HCT116 (cell line): Measurements from ENCODE around the gene PGM3. TPM values are rescaled to one million over a fixed set of nuclear protein-coding genes. Genes with fewer than 3 reads are reported as not detected.
A peak's percentile ranks its signal among the peaks of the same experiment; 100 is the strongest.

Source experiments
- ATAC-seq: fragments of 200-7000 bp; cut with Tn5 transposase; 2 replicates; pipeline ENCODE4 v1.9.1; 2020; ENCODE audit warnings: mild to moderate bottlenecking, moderate library complexity
- Bru-seq: library from RNA; stranded (reverse); fragments of 400-500 nt; gene quantifications from one replicate; lab custom pipeline; 2021; lab: Mats Ljungman, UMichigan
- BruChase-seq, 2 experiments: library from RNA; stranded (reverse); fragments of 400-500 nt; gene quantifications; one replicate each; lab custom pipeline; 2021; lab: Mats Ljungman, UMichigan
- BruUV-seq: library from RNA; stranded (reverse); fragments of 400-500 nt; replicated peaks from 2 replicates; lab custom pipeline; 2021; lab: Mats Ljungman, UMichigan
- CTCF ChIA-PET: fragments of 300-600 bp; sonication (Branson Sonifier 250); formaldehyde crosslinking; loops from one replicate; lab custom pipeline; 2021; ENCODE audit warnings: antibody characterized with exemption; lab: Charles Lee
- POLR2A ChIA-PET: fragments of 300-600, 350-600 bp; sonication (Branson Sonifier 250); formaldehyde crosslinking; loops from one replicate; lab custom pipeline; 2021; ENCODE audit warnings: antibody characterized with exemption; lab: Charles Lee
- RAD21 ChIA-PET, 2 experiments: fragments of 300-600 bp; sonication (Branson Sonifier 250); formaldehyde crosslinking; loops; one replicate each; lab custom pipeline; 2023; ENCODE audit warnings: low total read pairs in 2 of 2; ENCODE audit not compliant: uncharacterized antibody in 2 of 2, unreplicated experiment in 2 of 2, low non-redundant PET in 1 of 2; lab: Charles Lee
- DNase-seq: peaks from one replicate; pipeline ENCODE4 v3.0.0-alpha.2; 2010; ENCODE audit warnings: low read depth, low spot score
- H2AFZ ChIP-seq: fragments of 200-600 bp; shearing (Covaris generic), sonication (generic); 2 replicates; pipeline ENCODE4 v1.6.1; 2017; ENCODE audit warnings: low read depth, mixed run types, mixed read lengths, antibody characterized with exemption, low read length; ENCODE audit not compliant: poor library complexity, severe bottlenecking
- H3K27ac ChIP-seq: 2 replicates; pipeline ENCODE4 v1.5.1; 2012; ENCODE audit warnings: low read depth, low read length
- H3K27me3 ChIP-seq: fragments of 200-600 bp; sonication (generic); 2 replicates; pipeline ENCODE4 v1.6.1; 2016; ENCODE audit warnings: mixed run types, low read length, mixed read lengths; ENCODE audit not compliant: insufficient read depth
- H3K36me3 ChIP-seq, 2 experiments: fragments of 200-500 bp in 1 of 2; fragments of 200-600 bp in 1 of 2; sonication (Bioruptor generic) in 1 of 2; sonication (generic) in 1 of 2; 2 replicates each; pipeline versions ENCODE4 v1.5.1 to v1.6.1; 2014 to 2016; ENCODE audit warnings: low read length in 2 of 2, inconsistent platforms in 1 of 2, mixed read lengths in 1 of 2, mixed run types in 1 of 2; ENCODE audit not compliant: insufficient read depth in 2 of 2, control insufficient read depth in 1 of 2
- H3K4me1 ChIP-seq, 2 experiments: fragments of 200-600 bp in 1 of 2; sonication (generic) in 1 of 2; 2 replicates each; pipeline versions ENCODE4 v1.5.1 to v1.6.1; 2012 to 2017; ENCODE audit warnings: low read length in 2 of 2, inconsistent platforms in 1 of 2, mild to moderate bottlenecking in 1 of 2, mixed read lengths in 1 of 2, mixed run types in 1 of 2, moderate library complexity in 1 of 2; ENCODE audit not compliant: insufficient read depth in 2 of 2, control insufficient read depth in 1 of 2
- H3K4me2 ChIP-seq: fragments of 200-600 bp; sonication (generic); 2 replicates; pipeline ENCODE4 v1.6.1; 2017; ENCODE audit warnings: mixed run types, low read length, mixed read lengths
- H3K4me3 ChIP-seq, 2 experiments: fragments of 200-600 bp in 1 of 2; sonication (generic) in 1 of 2; replicated peaks in 1 of 2; 2 replicates each; pipeline ENCODE4 v1.5.1; 2011 to 2016; ENCODE audit warnings: low read length in 2 of 2, control low read depth in 1 of 2, low read depth in 1 of 2, mild to moderate bottlenecking in 1 of 2, mixed read lengths in 1 of 2, mixed run types in 1 of 2
- H3K79me2 ChIP-seq: fragments of 200-600 bp; sonication (generic); 2 replicates; pipeline ENCODE4 v1.6.1; 2017; ENCODE audit warnings: mild to moderate bottlenecking, mixed run types, low read length, moderate library complexity, mixed read lengths; ENCODE audit not compliant: insufficient read depth
- H3K9ac ChIP-seq: fragments of 200-600 bp; sonication (generic); 2 replicates; pipeline ENCODE4 v1.6.1; 2016; ENCODE audit warnings: low read length, mixed read lengths
- H3K9me2 ChIP-seq: fragments of 200-600 bp; sonication (generic), shearing (Covaris generic); 2 replicates; pipeline ENCODE4 v1.6.1; 2017; ENCODE audit warnings: mixed run types, mild to moderate bottlenecking, moderate library complexity; ENCODE audit not compliant: insufficient read depth
- H3K9me3 ChIP-seq, 2 experiments: fragments of 200-500 bp in 1 of 2; fragments of 200-600 bp in 1 of 2; sonication (Bioruptor generic) in 1 of 2; sonication (generic) in 1 of 2; 2 replicates each; pipeline ENCODE4 v1.6.1; 2014 to 2017; ENCODE audit warnings: low read length in 2 of 2, mixed read lengths in 2 of 2, inconsistent platforms in 1 of 2, low read depth in 1 of 2, mild to moderate bottlenecking in 1 of 2, mixed run types in 1 of 2, moderate library complexity in 1 of 2; ENCODE audit not compliant: control insufficient read depth in 1 of 2, insufficient read depth in 1 of 2
- H4K20me1 ChIP-seq: fragments of 200-600 bp; sonication (generic), shearing (Covaris generic); 2 replicates; pipeline ENCODE4 v1.6.1; 2017; ENCODE audit warnings: mixed run types, mild to moderate bottlenecking, moderate library complexity; ENCODE audit not compliant: insufficient read depth
- CBX3 ChIP-seq: IDR thresholded peaks from 2 replicates; pipeline ENCODE4 v1.6.1; 2012; ENCODE audit warnings: low read depth
- CTCF ChIP-seq, 3 experiments: fragments of 200-600 bp in 1 of 3; sonication (generic) in 1 of 3; IDR thresholded peaks in 2 of 3; conservative IDR thresholded peaks in 1 of 3; 2 replicates each; pipeline ENCODE4 v1.5.1; 2012 to 2017; ENCODE audit warnings: low read depth in 2 of 3, low read length in 2 of 3, antibody characterized with exemption in 1 of 3, borderline replicate concordance in 1 of 3, control low read depth in 1 of 3, mild to moderate bottlenecking in 1 of 3, mixed read lengths in 1 of 3, mixed run types in 1 of 3, moderate library complexity in 1 of 3; ENCODE audit not compliant: insufficient read depth in 1 of 3
- ELF1 ChIP-seq: IDR thresholded peaks from 2 replicates; pipeline ENCODE4 v1.6.1; 2012; ENCODE audit warnings: low read depth, borderline replicate concordance
- EZH2phosphoT487 ChIP-seq: fragments of 200-600 bp; IDR thresholded peaks from 2 replicates; pipeline ENCODE4 v1.6.1; 2018; ENCODE audit warnings: antibody characterized with exemption, borderline replicate concordance
- FOSL1 ChIP-seq: IDR thresholded peaks from 2 replicates; pipeline ENCODE4 v1.6.1; 2012; ENCODE audit warnings: low read depth
- POLR2A ChIP-seq: IDR thresholded peaks from 2 replicates; pipeline ENCODE4 v1.7.0; 2011; ENCODE audit warnings: borderline replicate concordance; ENCODE audit not compliant: insufficient read depth, insufficient read length; ENCODE audit errors: extremely low read depth
- POLR2AphosphoS5 ChIP-seq: IDR thresholded peaks from 2 replicates; pipeline ENCODE4 v1.6.1; 2011; ENCODE audit warnings: mild to moderate bottlenecking, low read depth, low read length, moderate library complexity
- RAD21 ChIP-seq: IDR thresholded peaks from 2 replicates; pipeline ENCODE4 v1.6.1; 2012; ENCODE audit warnings: low read depth, mild to moderate bottlenecking
- REST ChIP-seq: IDR thresholded peaks from 2 replicates; pipeline ENCODE4 v1.6.1; 2012; ENCODE audit warnings: low read depth
- SIN3A ChIP-seq: IDR thresholded peaks from 2 replicates; pipeline ENCODE4 v1.6.1; 2012; ENCODE audit warnings: low read depth
- SRF ChIP-seq: IDR thresholded peaks from 2 replicates; pipeline ENCODE4 v1.6.1; 2012; ENCODE audit warnings: low read depth
- TCF7L2 ChIP-seq: IDR thresholded peaks from 2 replicates; pipeline ENCODE4 v1.7.0; 2011; ENCODE audit warnings: borderline replicate concordance, inconsistent platforms; ENCODE audit not compliant: insufficient read depth, insufficient read length; ENCODE audit errors: extremely low read depth
- YY1 ChIP-seq: IDR thresholded peaks from 2 replicates; pipeline ENCODE4 v1.6.1; 2011; ENCODE audit warnings: low read length, low read depth, moderate library complexity, mild to moderate bottlenecking; ENCODE audit not compliant: insufficient replicate concordance; ENCODE audit errors: extremely low read depth
- ZBTB33 ChIP-seq: IDR thresholded peaks from 2 replicates; pipeline ENCODE4 v1.6.1; 2011; ENCODE audit warnings: mild to moderate bottlenecking, low read length, moderate library complexity; ENCODE audit not compliant: insufficient replicate concordance; ENCODE audit errors: extremely low read depth
- ZFX ChIP-seq: fragments of 450-650 bp; IDR thresholded peaks from 2 replicates; pipeline ENCODE4 v1.6.1; 2017
- intact Hi-C: fragments of 100-400 bp; cut with micrococcal nuclease; formaldehyde crosslinking; loops from 2 replicates; pipeline ENCODE4 v1.10.0; 2022
- long read RNA-seq: library from polyadenylated mRNA; unstranded; transcript quantifications from one replicate; pipeline ENCODE4 v2.0.0, GENCODE V29; 2021; ENCODE audit not compliant: unreplicated experiment
- polyA plus RNA-seq: library from polyadenylated mRNA; unstranded; fragments of >200 nt; gene quantifications from 2 replicates; pipeline ENCODE4 v1.2.1, GENCODE V29; 2012; ENCODE audit warnings: missing spikeins
- total RNA-seq: library from RNA; stranded (reverse); gene quantifications from one replicate; pipeline ENCODE4 v1.2.1, GENCODE V29; 2021; ENCODE audit not compliant: unreplicated experiment

PGM3 gene
- total RNA-seq (63.5 TPM), Bru-seq, nascent RNA (percentile 92 among the genes with signal in this experiment), BruChase-seq, experiment 1, labeled RNA remaining after a 6-hour chase (percentile 96 among the genes with signal in this experiment), BruChase-seq, experiment 2, labeled RNA remaining after a 2-hour chase (percentile 96 among the genes with signal in this experiment)
- 48.5 and 63.5 TPM in 2 replicates for polyA plus RNA-seq
- long read RNA-seq, full-length matches to known transcripts = 98 of 119 reads
- long read RNA-seq, partial matches to known transcripts = 2 of 119 reads
- long read RNA-seq, other reads (novel, unspliced or antisense) = 19 of 119 reads

- Histone ChIP-seq H3K27ac (peak within 1 kb of the TSS; percentile 72; the same call in 1 of the 2 replicates), H3K79me2 (peaks cover 38% of the 10 kb centered on the region)
- POLR2A ChIA-PET = interaction anchor here (0.7 kb wide), 1 partner anchor 27 kb away, joined by 3 read pairs; no protein-coding TSS in a partner anchor
- TF ChIP-seq YY1 (peak; percentile 49), ELF1 (peak; percentile 43; the same call in 1 of the 2 replicates), ZBTB33 (peak; percentile 28), SIN3A (peak; percentile 94), FOSL1 (no peak), TCF7L2 (no peak), POLR2A (peak; percentile 86), RAD21 (no peak), EZH2phosphoT487 (no peak), SRF (no peak), CBX3 (no peak; the same call in 1 of the 2 replicates), ZFX (peak; percentile 74), REST (no peak), POLR2AphosphoS5 (peak; percentile 93), CTCF (IDR thresholded peaks at IDR 0.05 in 2 of 3, conservative IDR thresholded peaks at IDR 0.05 in 1 of 3; ENCODE audit: borderline replicate concordance in 1 of 3, insufficient read depth in 1 of 3, low read depth in 2 of 3, low read length in 2 of 3) (no peak)
These were observed at the start of gene PGM3, which contains the start of gene RWDD2A for GRCh38 chr6:83192871-83193746. Gene PGM3, minus strand, starts transcription at chr6:83193265. Its CDS starts 2,253 bp downstream, at chr6:83191012. Gene RWDD2A, plus strand, starts transcription at chr6:83193357. Its CDS starts 1,095 bp downstream, at chr6:83194452.

More at GRCh38 chr6:83192871-83193746, at the start of gene PGM3, which contains the start of gene RWDD2A:
- peak within 1 kb of the TSS; percentile 77 for H3K9ac ChIP-seq
- H3K4me3 ChIP-seq = peak within 1 kb of the TSS; percentile 79 to 84
- peak within 1 kb of the TSS; percentile 91 for H3K4me2 ChIP-seq
- ATAC-seq (peak; percentile 94), DNase-seq (peak; percentile 56)
- CTCF ChIA-PET = interaction anchor here (2.0 kb wide), 1 partner anchor 126 kb away, joined by 5 read pairs; no protein-coding TSS in a partner anchor
- RAD21 ChIA-PET = interaction anchor here in 1 of 2 experiments (0.7 to 0.8 kb wide), 2 partner anchors 22 to 322 kb away, joined by 3 to 4 read pairs; no protein-coding TSS in a partner anchor
- H3K9me2 ChIP-seq = no peaks in the 10 kb centered on the region
- no peaks in the 10 kb centered on the region; the same call in 1 of the 2 replicates for H4K20me1 ChIP-seq
- no peaks in the 10 kb centered on the region for H3K27me3 ChIP-seq
- peaks cover 1 to 12% of the 10 kb centered on the region in 2 experiments; a peak in 3 of 4 replicates for H3K36me3 ChIP-seq
- BruUV-seq = no TSS peak
- intact Hi-C loops = no loop called here
- H3K9me3 ChIP-seq = no peaks in the 10 kb centered on the region
- H3K4me1 ChIP-seq = peaks cover 3 to 11% of the 10 kb centered on the region in 2 experiments; a peak in 3 of 4 replicates
- H2AFZ ChIP-seq = peak within 1 kb of the TSS; percentile 84
